ENCODE data around the gene AMBRA1.

AMBRA1 gene

DNA sequence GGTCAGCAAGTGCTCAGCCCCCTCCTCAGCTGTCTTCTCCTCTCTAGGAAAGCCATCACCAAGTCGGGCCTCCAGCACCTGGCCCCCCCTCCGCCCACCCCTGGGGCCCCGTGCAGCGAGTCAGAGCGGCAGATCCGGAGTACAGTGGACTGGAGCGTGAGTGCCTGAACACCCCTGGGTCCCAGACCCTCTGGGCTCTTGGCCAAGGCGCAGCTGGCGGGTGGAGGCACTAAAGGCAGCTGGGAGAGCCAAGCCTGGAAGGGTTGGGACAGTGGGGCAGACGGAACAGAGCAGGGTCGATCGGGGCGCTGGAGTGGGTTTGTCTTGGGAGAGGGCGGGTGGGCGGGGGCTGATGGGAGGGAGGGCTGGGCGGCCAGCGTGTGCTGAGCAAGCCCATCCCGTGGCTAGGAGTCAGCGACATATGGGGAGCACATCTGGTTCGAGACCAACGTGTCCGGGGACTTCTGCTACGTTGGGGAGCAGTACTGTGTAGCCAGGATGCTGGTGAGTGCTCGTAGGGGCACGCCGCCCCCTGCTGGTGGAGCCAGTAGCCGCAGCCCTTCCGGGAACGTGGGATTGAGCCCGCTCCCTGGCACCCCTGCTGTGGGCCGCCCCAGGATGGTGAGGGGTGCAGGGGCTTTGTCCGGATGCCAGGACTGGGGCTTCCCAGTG is 226.4 kb downstream of the AMBRA1 start:
- no peak for DNase-seq (ENCODE audit: low spot score)

DNA sequence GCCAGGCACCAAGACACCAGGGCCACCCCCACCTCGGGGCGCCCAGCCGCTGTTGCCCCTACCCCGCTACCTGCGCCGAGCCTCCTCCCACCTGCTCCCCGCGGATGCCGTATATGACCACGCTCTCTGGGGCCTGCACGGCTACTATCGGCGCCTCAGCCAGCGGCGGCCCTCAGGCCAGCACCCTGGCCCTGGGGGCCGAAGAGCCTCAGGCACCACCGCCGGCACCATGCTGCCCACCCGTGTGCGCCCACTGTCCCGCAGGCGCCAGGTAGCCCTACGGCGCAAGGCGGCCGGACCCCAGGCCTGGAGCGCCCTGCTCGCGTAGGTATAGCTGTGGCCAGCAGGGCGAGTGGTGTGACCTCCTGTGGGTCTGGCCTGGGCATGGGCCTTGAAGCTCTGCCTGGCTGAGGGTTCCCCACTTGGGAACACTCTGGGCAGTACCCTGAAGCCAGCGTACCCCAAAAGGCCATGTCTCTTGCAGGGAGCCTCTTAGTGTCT is 227.1 kb downstream of the AMBRA1 start:
- DNase-seq (ENCODE audit: low spot score) = no peak

DNA sequence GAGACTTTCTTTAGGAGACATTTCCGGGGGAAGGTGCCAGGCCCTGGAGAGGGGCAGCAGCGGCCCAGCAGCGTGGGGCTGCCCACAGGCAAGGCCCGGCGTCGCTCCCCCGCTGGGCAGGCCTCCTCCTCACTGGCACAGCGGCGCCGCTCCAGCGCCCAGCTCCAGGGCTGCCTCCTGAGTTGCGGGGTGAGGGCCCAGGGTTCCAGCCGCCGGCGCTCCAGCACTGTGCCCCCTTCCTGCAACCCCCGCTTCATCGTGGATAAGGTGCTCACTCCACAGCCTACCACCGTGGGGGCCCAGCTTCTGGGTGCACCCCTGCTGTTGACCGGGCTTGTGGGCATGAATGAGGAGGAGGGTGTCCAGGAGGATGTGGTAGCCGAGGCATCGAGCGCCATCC is 227.6 kb downstream of the AMBRA1 start:
- DNase-seq (ENCODE audit: low spot score) = no peak

DNA sequence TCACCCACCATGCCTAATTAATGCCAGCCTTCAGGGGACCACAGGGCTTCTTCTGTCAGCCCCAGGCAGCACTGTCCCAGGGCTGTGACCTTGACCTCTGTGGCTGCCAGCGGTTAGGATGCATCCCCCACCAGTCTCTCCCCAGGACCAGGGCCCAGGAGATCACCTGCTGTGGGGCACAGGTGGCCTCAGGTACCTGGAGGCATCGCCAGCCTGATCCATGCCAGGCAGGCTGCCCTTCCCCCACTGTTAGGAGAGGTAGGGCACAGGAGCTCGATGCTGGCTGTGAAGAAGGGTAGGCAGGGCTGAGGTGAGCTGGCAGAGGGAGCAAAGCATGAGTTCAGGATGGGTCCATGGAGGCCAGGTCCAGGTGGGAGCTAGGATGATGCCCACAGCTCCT is 229.0 kb downstream of the AMBRA1 start:
- no peak for DNase-seq (ENCODE audit: low spot score)

DNA sequence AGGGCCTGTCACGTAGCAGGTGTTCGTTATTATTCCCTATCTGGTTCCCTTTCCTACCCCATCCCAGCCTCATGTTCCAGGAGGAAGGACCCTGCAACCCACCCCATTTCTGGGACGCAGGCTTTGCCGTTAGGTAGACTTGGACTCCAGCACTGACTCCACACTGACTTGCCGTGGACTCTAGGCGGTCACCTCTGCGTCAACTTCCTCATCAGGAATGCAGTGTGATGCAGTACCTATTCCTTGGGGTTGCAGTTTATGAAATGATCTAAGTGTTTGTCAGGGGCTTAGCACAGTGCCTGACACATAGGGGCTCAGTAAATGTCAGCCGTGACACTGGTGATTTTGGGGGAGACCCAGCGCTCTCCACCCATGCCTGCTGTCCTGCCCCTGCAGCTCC is 229.8 kb downstream of the AMBRA1 start:
- DNase-seq (ENCODE audit: low spot score) = no peak

DNA sequence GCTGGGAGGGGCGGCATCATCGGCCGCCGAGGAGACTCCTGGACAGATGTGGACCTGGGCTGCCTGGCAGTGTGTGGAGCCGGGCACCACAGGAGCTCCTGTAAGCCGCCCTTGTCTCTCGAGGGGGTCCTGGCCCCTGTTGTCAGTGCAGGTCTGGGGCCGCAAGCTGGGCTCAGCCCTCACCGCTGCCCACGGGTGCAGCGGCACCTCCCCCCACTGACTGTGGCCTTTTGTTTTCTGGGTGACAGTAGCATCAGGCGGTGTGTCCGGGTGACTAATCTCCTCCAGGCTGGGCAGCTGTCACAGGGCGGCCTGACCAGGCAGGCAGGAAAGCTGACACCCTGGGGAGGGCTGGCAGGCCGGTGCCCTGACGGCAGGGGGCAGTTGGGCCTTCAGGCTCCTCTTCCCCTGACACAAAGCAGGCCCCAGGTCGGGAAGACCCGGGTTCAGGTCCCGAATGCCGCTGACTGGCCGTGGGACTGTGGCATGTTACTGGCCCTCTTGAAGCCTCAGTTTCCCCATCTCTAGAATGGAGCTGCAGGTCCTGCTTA is 230.3 kb downstream of the AMBRA1 start:
- no peak for DNase-seq (ENCODE audit: low spot score)

DNA sequence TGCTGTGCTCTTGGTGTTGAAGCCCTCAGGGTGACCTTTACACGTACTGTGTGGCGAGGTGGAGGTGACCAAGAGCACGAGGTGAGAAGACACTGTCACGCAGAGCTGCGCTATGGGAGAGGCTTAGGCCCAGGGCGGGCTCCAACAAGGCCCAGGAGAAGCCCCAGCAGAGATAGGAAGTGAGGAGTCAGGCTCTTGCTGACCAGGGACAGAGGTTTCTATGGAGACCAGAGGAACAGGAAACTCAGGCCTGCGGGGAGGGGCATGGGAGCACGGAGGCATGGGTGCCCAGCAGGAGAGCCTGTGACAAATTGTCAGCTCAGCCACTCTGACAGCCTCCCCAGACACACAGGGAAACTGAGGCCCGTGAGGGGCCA is 230.8 kb downstream of the AMBRA1 start:
- no peak for DNase-seq (ENCODE audit: low spot score)

DNA sequence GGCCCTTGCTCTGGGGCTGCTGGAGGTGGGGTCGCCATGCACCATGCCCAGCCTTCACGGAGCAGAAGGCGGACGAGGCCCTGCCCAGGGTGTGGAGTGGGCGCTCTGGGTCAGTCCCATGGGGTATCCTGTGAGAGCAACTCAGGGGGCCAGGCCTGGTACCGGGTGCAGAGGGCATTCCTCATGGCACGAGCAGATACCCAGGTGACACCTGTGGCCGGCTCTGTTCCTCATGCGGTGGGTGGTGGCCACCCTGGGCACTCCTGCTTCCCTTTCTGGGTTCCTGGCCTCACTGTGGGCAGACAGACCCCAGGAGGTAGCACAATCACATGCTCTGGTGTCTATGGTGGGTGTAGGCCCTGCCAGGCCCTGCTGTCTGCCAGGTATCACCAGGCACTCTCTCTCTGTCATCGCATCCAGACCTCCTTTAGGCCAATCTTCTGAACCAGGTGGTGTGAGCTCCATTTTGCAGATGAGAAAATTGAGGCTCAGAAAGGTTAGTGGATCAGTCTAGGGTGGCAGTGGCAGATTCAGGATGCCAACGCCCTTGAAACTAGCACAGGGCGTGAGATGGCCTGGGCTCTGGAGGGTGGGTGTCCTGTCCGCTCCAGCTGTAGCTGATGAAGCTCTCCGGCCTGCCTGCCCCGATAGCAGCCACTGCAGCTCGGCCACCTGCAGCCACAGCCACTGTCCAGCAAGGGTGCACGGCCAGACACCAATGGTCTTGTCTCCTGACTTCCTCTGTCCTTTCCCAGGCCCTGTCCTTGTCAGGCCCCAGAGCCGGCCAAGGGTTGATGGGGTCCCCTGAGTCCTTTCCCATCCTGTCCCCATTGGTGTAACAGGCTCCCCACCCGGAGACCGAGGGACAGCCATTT is 231.4 kb downstream of the AMBRA1 start:
- DNase-seq (ENCODE audit: low spot score) = no peak

DNA sequence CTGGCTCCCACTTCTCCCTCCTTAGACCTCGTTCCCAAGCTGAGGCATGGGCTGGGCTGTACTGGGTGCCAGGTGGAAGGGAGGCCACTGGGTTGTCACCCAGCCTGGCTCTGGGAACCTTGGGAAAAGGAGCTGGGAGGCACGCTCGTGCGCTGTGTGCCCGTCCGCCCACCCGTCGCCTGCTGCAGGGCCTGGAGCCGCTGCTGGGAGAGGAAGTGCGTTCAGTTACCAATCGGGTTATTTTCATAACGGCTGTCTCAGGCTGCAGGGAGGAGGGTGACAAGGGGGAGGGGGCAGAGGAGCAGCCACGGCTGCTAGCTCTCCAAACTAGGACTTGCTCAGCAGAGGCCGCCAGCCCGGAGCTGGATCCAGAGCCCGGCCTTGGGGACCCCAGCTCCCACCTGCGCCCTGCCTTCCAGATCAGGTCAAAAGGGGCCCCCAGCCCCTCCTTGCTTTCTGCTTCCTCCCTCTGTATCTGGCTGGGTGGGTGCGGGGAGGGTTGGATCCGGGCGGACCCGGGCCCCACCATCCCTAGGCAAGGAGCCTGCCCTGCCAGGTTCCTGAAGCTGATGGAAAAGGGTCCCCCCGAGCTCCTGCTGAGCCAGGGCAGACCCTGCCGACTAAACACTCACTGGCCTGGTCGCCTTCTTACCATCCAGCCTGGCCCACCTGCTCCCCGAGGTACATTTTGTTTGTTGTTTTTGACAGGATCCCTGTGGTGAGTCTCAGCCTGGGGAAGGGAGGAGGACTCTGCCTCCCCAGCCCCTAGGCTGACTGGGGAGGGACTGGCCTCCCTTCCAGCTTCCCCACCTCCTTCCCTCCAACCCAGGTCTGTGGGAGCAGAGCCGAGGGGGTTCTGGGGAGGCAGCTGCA is 232.3 kb downstream of the AMBRA1 start:
- no peak for DNase-seq (ENCODE audit: low spot score)

DNA sequence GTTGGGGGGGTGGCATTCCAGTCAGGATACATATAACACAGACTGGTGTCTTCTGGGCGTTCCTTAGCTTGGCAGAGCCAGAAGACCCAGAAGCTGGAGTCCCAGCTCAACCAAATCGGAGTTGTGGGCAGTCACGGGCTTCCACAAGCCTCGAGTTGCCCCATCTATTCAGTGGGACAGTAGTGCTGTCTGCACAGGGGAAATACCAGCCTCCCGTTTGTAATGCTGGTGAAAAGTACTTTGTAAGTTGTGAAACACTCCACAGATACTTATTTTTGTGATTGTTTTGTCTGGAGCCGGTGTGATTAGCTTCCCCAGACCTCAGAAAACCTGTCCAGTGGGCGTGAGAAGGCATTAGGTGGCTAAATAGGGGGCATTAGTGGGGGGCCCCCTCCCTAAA is 232.9 kb downstream of the AMBRA1 start:
- no peak for DNase-seq (ENCODE audit: low spot score)

DNA sequence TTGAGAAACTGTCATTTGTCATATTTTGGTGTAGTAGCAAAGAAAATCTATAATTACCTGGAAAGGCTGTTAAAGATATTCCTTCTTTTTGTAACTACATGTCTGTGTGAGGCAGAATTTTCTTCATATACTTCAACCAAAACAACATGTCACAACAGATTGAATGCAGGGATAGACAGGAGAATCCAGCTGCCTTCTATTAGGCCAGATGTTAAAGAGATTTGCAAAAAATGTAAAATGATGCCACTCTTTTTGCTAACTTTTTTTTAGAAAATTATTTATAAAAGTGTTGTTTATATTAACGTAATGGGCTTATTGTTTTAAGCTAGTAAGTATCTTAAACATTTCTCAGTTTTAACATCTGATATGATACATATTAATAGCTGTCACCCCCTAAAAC is 233.9 kb downstream of the AMBRA1 start:
- no peak for DNase-seq (ENCODE audit: low spot score)

DNA sequence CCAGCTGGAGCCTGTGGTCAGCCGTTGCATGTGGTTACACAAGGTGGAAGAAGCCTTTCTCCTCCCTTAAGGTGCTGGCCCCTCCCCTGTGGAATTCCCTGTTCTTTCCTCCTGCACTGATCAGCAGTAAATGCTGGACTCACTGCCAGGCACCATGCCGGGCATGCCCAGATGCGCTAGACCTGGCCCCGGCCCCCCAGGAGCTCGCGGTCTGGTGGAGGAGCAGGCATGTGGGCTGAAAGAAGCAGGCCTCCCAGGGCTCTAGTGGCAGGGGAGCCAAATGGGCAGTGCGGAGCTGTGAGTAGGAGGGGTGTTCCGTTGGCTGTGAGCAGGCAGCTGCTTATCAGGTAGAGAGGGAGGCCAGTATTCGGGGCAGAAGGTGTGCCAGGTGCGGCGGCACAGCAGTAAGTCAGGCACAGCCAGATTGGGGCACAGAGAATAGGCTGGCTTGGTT is 236.3 kb downstream of the AMBRA1 start:
- DNase-seq (ENCODE audit: low spot score) = no peak

DNA sequence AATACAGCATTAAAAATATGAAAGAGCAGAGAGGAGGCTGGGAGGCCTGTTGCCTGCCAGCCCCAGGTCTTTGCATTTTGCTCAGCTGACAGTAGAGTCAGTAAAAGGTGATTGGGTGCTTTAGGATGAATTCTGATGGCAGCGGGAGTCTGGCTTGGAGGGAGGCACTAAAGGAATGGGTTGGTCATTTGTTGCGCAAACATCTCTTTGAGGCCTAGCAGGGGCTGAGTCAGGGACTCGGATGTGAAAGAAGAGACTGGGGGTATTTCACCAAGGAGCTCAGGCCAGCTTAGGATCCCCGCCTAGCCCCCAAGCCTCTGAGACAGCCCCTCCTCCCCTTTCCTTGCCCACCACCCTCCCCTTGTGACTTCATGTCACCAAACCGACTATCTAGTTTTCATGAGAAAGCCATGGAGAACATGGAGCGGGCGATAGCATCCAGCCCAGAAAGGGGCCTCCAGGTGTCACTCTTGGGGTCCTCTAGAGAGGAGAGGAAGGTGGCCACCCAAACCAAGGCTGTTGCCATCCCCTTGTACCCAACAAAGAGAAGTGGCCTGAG is 236.8 kb downstream of the AMBRA1 start:
- DNase-seq (ENCODE audit: low spot score) = no peak

DNA sequence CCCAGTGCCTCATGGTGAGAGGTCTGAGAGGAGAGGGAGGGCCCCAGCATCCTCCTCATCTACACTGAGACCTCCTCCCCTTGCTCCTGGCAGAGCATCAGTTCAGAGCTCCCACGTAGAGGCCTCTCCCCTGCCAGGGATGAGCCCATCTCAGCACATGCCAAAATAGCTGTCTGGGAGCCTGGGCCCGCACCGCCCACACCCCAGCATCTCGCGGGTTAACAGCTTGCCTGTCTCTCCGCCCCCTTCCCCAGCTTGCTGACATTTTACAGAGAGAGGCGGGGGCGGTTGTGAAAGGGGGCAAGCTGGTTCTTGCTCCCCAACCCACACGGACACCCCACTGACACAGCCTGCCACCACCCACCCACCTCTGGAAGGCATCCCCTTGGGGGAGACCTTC is 240.1 kb downstream of the AMBRA1 start:
- no peak for DNase-seq (ENCODE audit: low spot score)

DNA sequence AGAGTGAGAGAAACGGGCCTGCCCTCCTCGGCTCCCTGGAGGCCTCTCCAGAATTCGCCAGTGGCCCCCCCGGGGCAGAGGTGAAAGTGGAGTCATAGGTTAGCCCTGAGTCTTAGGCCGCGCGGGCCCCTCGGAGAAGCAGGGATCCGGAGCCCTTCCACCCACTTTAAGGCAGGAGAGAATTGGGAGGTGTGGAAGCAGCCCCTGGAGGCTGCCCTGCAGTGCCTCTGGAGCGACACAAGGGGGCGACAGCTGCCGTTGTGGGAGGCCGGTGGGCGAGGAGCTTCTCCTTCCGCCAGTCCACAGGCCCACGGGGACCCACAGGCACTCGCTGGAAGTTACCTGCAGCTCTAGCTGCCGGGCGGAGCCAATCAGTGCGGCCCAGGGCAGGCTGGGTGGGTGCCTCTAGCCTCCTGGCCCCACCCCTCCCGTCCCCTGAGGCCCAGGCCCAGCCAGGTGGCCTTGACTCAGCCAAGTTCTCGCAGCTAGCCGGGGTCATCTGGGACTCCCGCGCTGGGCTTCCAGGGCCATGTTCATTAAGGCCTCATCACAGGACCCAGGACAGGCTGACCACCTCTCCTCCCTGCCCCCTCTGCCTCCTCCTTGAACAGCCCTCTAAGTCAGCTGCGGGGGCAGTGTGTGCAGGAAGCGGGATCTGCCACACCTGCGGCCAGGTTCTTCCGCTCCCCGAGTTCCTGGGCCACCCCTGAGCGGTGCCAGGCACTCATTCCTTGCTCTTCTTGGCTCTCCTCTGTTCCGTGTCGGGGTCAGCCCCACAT is 241.6 kb downstream of the AMBRA1 start:
- no peak for DNase-seq (ENCODE audit: low spot score)

DNA sequence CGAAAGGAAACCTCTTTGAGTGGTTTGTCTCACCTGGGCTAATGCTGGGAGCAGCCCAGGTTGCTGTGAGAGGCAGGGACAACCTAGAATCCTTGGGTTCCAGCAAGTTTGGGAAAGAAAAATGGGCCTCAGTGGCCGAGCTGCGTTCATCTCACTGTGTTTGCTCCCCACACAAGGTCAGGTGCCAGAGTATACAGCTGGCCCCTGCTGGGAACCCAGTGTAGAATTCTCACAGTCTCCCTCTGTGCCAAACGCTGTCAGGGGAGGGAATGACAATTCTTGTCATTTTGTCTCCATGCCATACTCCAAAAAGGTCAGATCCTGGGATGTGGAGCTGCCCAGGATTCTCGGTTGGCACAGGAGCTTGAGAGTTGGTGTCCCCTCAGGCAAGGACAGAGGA is 242.2 kb downstream of the AMBRA1 start:
- no peak for DNase-seq (ENCODE audit: low spot score)

DNA sequence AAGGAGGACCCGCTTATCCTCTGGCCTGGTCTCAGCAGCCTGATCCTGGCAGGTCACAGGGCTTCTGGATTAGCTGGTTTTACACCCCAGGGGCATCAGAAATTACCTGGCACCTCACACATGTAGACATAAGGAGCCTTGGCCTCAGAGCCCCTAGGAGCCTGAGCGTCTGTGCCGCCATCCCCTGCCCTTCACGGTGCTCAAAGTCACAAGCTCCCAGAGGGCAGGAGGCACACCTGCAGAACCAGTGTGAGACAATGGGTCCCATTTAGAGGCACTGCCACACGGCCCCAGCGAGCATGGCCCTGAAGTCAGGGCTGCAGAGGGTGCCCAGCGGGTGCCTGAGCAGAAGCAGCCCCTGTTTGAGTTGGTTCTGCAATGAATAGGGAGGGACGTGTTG is 242.7 kb downstream of the AMBRA1 start:
- DNase-seq (ENCODE audit: low spot score) = no peak

DNA sequence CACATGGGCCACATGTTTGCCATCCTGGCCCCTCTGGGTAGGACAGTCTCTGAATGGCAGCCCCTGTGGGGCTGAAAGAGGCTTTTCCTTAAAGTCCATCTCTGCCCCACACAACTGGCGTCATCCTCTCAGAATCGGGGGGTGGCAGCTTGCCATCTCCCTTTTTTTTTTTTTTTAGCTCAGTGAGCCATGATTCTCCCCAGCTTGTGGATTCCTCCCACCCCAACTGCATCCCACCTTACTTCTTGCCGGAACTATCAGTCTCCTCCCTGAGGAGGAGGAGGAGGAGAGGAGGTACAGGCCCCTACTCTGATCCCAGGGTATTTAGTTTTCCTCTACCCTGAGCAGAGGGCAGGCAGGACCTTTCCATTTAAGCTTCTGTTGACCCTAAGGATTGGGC is 243.1 kb downstream of the AMBRA1 start:
- DNase-seq (ENCODE audit: low spot score) = no peak

DNA sequence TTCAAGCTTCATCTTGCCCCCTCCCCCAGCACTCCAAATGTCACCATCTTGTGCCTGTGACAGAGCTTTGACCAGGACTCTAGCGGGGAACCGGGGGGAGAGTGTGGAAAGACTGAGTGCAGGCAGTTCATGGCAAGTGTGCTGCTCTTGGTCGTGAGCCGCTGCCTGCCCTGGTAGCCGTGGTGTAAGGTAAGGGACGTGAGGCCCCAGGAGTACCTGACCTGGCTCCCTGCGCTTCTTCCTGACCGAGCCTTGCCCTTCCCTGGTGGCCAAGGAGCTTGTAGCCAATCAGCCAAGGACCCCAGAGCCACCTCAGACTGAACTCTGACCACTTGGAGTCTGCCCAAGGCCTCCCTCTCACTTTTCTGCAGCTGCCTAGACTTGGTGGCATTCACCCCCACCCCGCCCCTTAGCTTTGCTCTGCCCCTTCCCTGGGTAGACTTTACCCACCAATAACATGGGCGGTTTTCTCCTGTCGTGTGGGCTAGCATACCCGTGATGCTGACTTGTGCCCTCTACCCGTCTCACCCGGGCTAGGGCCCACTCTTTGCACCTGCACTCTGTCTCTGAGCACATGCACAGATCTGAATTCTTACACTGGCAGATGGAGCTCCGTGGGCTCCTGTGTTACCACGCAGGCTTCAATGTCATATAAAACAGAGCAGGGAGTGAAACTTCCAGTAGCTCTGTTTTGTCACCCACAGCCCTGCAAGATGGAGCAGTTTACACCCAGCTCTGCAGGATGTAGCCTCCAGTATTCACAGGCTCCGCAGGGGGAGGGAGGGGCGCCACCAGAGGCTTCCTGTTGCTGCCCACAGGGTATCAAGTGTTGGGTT is 245.0 kb downstream of the AMBRA1 start:
- no peak for DNase-seq (ENCODE audit: low spot score)

Data from LoVo (cell line).